ENCODE results near the gene TMEM52.

GRCh38 chr1:1926886-1927660 lies 8.0 kb upstream of the TMEM52 start:
- TF ChIP-seq SIN3A (conservative IDR thresholded peaks at IDR 0.05 in 1 of 2, IDR thresholded peaks at IDR 0.05 in 1 of 2; ENCODE audit: low read depth in 1 of 2, low read length in 2 of 2), result no peak
- TF ChIP-seq CTCF (IDR thresholded peaks at IDR 0.05; ENCODE audit: control extremely low read depth in 1 of 3, insufficient read depth in 1 of 3, low read depth in 1 of 3, low read length in 3 of 3), result no peak
- TF ChIP-seq EP300 (IDR thresholded peaks at IDR 0.05; ENCODE audit: borderline replicate concordance in 1 of 2, low read depth in 2 of 2, low read length in 2 of 2), result no peak
- no peak for TF ChIP-seq EZH2 (IDR thresholded peaks at IDR 0.05; ENCODE audit: low read depth, low read length, severe bottlenecking)
- TF ChIP-seq POLR2AphosphoS5 (IDR thresholded peaks at IDR 0.05; ENCODE audit: low read depth, low read length), result no peak
- no peak for TF ChIP-seq SP1 (IDR thresholded peaks at IDR 0.05; ENCODE audit: low read depth, low read length)
- TF ChIP-seq E2F6 (IDR thresholded peaks at IDR 0.05), result no peak

All from H1 (cell line).